A549 treated with Hydrocortisone at 1 μM for 4 hours (cell line): ENCODE data around the gene FPGT. TPM values are rescaled to one million over a fixed set of nuclear protein-coding genes. Genes with fewer than 3 reads are reported as not detected.

Source experiments
- total RNA-seq: library from RNA; stranded (reverse); fragments of 200-300 nt; extraction: Qiagen RNA extraction; gene quantifications from 5 replicates; pipeline ENCODE4 v1.2.3, GENCODE V29; 2022

FPGT gene
- 4.6 to 8.4 TPM (median 7.4 TPM) in 5 replicates for total RNA-seq

DNA sequence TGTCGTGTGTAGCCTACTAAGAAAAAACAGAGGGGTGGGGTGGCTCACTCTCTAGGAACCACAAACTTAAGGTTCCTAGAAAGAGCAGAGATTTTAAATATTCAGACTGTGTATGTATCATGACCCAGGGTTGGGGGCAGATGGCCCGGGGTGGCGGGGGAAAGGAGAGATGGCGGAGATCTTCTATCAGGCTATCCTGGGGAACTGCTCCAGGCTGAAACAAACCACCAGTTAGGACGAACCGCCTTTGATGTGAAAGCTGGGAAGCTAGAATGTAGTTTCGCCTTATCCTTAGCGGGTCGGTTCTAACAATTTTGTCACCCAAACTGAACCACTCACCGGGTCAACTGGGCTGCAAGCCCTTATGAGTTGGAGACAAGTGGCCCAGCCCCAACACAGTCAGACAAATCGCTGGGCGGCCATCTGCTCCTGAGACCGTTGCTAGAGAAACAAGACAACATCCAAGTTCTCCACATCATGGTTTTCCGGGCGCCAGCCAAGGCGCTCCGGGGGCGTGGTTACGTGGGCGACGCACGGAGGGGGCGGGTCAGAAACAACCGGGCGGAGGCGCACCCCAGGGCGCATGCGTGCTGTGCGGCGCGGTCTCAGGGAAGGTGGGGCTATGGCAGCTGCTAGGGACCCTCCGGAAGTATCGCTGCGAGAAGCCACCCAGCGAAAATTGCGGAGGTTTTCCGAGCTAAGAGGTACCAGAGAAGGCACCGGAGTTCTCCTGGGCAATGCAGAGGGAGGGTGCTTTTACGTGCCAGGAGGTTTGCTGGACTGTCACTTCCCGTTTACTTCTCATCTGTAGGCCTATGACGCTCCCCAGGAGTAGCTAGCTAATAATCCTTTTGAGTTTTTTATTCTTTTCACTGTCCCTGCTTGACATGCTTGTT lies at the start of gene FPGT, which contains the start of gene LRRIQ3:
Gene FPGT, plus strand, starts transcription at position 586 of the 896 bp plus-strand sequence. Its CDS starts 37 bp downstream, at position 623.
Gene LRRIQ3, minus strand, starts transcription at position 520 of the 896 bp plus-strand sequence. CDS start 14,492 bp downstream, outside the sequence.

DNA sequence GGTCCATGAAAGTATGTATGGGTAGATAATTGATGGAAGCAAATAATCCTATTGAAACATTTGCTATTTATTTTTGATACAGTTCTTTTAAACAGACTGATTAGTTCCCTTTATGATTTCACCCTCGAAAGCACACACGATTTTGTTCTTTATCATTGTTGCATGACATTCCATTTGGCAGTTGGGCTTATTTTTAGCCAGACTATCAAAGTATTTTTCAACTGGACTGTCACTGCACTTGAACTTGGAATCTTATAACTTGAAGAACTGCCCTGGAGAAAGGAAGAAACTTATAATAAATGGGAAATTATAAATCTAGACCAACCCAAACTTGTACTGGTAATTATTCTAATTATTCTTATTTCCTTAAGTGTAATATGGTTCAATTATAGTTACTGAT lies 37.1 kb downstream of the FPGT start, which contains the start of gene TNNI3K:
Gene TNNI3K, plus strand, starts transcription at position 235 of the 400 bp plus-strand sequence. Its CDS starts 65 bp downstream, at position 300.

Other genes starting within 250 kb of the FPGT start
- 0.54 to 0.82 TPM (median 0.74 TPM) in 5 replicates for gene LRRIQ3, start 66 bp upstream of the FPGT start, total RNA-seq
- 0.18 TPM in 1 of 5 replicates, not detected in the others for gene TNNI3K, start 37.1 kb downstream of the FPGT start, total RNA-seq